HG03460 (cell line): ENCODE data around the gene LAMB2.

Source experiments
- ATAC-seq: cut with Tn5 transposase; IDR thresholded peaks from one replicate; pipeline ENCODE4 v1.9.1; 2021; ENCODE audit not compliant: unreplicated experiment

Gene LAMB2

GRCh38 chr3:49132437-49133225, at the start of gene LAMB2:
LAMB2 (minus strand) TSS chr3:49133050; CDS start chr3:49132867, 183 bp downstream.
- no peak for ATAC-seq

DNA sequence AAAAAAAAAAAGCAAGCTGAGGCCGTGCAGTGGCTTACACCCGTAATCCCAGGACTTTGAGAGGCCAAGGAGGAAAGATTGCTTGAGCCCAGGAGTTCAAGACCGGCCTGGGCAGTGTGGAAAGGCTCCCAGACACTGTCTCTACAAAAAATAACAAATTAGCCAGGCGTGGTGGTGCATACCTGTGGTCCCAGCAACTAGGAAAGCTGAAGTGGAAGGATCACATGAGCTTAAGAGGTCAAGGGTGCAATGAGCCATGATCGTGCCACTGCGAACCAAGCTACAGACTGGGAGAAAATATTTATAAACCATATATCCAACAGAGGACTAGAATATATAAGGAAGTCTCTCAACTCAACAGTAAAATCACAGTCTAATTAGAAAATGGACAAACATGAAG, 48.5 kb upstream of the LAMB2 start:
- ATAC-seq, result no peak

GRCh38 chr3:49180116-49180515, 47.3 kb upstream of the LAMB2 start:
- no peak for ATAC-seq

GRCh38 chr3:49177073-49177472, 44.2 kb upstream of the LAMB2 start:
- no peak for ATAC-seq

- ATAC-seq, result no peak
Measured at GRCh38 chr3:49175530-49175929, 42.7 kb upstream of the LAMB2 start.

GRCh38 chr3:49174397-49174985, 41.6 kb upstream of the LAMB2 start:
- no peak for ATAC-seq

- ATAC-seq, result no peak
Measured at GRCh38 chr3:49173792-49174170, 40.9 kb upstream of the LAMB2 start.

DNA sequence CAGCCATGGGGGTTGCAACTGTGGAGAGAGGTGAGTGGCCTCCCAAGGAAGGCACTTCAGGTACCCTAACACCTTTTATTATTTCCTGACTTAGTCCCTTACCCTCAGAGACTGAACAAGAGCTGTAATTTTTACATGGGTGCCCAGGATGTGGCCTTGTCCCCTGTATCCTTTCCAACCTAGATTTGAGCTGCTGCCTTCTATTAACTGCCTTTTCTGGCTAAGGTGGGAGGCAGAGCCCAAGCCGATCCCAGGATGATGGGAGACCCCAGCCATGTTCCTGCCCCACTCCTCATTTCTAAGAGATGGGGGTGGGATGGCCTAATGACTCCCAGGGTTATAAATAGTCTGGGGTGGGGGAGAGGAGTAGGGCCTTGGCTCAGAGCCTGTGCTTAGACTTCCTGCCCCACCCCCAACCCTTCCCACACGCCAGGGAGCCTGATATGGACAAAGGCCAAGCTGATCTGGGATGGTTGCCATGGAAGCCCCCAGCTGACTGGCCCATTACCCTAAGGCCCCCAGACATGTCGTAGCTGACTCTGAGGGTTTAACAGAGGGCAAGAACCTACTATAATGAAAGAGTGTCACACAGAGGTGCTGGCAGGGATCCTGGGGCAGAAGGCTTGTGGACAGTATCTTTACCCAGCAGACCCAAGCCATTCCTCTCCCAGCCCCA, 40.4 kb upstream of the LAMB2 start:
- no peak for ATAC-seq

DNA sequence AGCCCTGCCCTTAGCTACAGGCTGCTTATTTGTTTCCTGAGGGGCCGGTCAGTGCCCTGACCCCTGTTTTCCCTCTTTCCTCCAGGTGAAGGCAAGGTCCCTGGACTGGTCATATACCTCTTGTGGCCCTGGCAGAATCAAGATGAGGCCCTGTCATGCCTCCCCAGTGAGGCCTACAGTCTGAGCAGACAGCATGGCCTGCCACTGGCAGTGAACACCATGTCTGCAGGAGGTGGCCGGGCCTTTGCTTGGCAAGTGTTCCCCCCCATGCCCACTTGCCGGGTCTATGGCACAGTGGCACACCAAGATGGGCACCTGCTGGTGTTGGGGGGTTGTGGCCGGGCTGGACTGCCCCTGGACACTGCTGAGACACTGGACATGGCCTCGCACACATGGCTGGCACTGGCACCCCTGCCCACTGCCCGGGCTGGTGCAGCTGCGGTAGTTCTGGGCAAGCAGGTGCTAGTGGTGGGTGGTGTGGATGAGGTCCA, 39.7 kb upstream of the LAMB2 start:
- no peak for ATAC-seq

DNA sequence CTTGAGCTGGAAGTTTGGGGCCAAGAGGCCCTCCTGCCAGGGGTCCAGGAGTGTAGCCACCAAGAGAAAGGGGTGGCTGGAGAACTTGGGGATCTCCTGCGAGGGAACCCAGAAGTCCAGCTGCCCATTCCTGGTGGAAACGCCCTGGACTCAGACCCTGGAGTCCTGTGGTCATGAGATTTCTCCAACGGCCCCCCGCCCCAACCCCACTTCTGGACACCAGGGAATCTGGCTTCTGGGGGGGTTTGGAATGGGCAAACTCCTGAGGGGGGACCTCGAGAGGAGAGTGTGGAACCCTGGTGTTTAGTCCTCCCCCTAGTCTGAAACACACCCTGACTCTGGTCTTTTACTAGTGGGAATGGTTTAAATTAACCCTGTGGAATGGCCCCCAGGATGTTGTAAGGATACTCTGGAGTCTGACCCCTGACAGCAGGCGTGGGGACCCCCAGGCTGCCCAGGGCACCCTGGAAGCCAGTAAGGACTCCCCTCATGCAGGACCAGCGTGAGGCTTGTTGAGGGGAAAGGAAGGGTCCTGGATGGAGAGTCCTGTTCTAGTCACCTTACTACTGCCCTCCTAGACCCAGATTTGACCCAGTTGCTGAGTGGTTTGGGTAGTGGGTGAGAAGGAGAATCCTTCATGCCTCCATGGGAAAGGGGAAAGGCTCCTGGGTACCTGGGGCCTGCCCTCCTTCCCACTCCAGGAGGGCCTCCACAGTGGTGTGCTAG, 39.1 kb upstream of the LAMB2 start:
- no peak for ATAC-seq

GRCh38 chr3:49171119-49171774, 38.4 kb upstream of the LAMB2 start, which contains the start of gene KLHDC8B:
KLHDC8B (plus strand) TSS chr3:49171598; CDS start chr3:49172770, 1,172 bp downstream.
- no peak for ATAC-seq

GRCh38 chr3:49170744-49171118, 37.9 kb upstream of the LAMB2 start:
- no peak for ATAC-seq

DNA sequence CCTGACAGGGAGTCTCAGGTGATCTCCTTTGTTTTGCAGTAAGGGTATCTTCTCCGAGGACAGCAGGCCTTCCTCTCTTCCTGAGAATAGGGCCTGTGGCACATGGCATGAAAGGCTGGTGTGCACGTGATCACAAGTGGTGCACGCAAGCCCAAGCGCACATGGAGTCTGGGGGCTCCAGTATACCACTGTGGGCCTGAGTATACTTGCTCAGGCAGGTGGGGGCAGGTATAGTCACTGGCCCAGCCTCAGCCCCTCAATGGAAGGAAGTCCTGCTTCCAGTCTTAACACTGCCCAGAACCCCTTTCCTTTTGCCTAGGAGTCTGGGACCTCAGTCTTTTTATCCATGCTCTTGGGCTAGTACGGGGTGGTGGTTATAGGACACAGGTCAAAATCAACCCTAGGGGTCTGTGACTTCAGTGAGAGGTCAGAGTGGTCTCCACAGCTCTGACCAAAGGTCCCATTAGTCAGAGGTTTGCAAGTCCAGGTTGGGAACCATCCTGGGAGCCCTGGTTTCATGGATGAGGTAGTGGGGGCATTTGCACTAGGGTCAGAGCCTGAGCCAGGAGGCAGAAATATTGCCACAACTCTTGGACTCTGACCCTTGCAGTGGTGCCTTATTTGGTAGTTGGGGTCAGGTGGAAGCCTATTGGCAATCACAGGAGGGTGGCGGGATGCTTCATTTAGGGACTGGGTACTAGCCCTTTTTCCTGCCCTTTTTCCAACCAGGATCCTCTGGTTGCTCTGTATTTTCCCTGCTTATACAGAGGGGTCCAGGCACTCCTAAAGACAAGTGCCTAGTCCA, 34.1 kb upstream of the LAMB2 start:
- ATAC-seq, result no peak

DNA sequence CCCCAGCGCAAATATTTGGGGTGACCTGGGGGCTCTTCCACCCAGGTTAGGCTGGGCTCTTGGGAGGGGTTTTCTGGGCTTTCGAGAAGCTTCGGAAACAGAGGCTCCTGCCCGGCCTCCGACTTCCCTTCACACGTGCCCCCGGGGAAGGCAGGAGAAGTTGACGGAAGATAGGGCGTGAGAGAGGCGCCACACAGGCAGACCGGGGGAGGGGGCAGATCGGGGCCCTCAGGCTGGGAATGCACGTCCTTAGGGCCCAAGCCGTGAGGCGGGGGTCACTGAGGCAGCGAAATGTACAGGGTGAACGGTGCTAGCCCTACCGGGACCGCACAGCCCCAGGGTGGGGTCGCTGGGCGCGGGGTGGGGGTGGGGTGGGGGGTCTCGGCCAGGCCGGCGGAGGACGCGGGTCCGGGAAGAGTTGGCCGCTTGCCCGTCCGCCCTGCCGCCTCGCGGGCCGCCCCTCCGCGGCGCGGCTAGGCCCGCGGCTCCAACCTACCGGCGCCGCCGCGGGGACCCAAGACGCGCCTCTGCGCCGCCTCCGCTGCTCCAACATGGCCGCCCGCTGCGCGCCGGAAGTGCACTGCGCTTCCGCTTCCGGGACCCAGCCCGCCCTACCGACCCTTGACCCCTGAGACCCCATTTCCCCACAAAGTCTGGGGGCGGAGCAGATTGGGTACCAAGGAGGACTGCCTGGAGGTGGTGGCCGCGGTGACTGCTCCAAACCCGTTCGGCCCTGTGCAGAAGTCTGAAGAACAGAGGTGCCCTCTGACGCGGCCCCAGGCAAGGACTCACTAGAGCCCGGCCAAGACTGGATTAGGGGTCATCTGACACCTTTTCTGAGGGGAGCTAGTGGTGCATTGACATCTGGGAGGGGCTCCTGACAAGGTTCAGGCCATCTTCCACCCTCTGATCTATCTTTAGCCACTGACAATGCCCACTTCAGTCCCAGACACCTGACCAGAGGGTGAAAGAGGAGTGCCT, 33.2 kb upstream of the LAMB2 start, which contains the start of gene CCDC71:
CCDC71 (minus strand) TSS at position 561 of the 981 bp plus-strand sequence. CDS start 2,123 bp downstream, outside the sequence.
- no peak for ATAC-seq

GRCh38 chr3:49164983-49165720, 32.3 kb upstream of the LAMB2 start:
- ATAC-seq, result no peak

DNA sequence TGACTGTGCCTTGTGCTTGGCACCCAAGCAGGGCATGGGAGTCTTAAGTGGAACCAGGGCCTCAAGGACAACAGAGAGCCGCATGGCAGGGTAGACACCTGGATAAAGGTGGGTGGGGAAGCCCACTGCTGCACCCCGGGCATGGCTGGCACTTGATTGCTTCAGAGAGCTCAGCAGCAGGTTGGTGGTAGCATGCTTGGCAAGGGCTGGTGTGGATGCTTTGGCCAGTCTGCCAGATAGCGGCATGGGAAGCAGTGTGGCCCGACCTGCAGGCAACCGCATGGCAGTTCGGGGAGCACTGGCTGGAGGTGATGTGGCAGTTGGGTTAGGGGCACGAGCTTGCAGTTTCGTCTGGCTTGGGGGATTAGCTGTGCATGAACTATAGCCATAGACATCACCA, 30.8 kb upstream of the LAMB2 start:
- ATAC-seq, result no peak

GRCh38 chr3:49162751-49163419, 30.0 kb upstream of the LAMB2 start:
- ATAC-seq, result no peak
